ENCODE data around the gene CBX4.
A peak's percentile ranks its signal among the peaks of the same experiment; 100 is the strongest.

CBX4 gene

GRCh38 chr17:79797492-79798298, 41.5 kb downstream of the CBX4 start:
- peak overlapping the region; percentile 79 for H3K27ac ChIP-seq

GRCh38 chr17:79796763-79797491, 42.3 kb downstream of the CBX4 start, which contains the start of gene CBX8:
Gene CBX8 (minus strand): TSS chr17:79797077. CDS start chr17:79796998, 79 bp downstream.
- H3K27ac ChIP-seq = peak within 1 kb of the TSS; percentile 79

More at GRCh38 chr17:79797492-79798298, 41.5 kb downstream of the CBX4 start:
- TF ChIP-seq ZFX (IDR thresholded peaks at IDR 0.05; ENCODE audit: borderline replicate concordance) (no peak), CTCF (IDR thresholded peaks at IDR 0.05) (no peak)

GRCh38 chr17:79796444-79796762, 42.8 kb downstream of the CBX4 start:
- TF ChIP-seq ZFX (IDR thresholded peaks at IDR 0.05; ENCODE audit: borderline replicate concordance) (no peak), CTCF (IDR thresholded peaks at IDR 0.05) (no peak)
- peak overlapping the region; percentile 79 for H3K27ac ChIP-seq

More at GRCh38 chr17:79796763-79797491, 42.3 kb downstream of the CBX4 start, which contains the start of gene CBX8:
- TF ChIP-seq ZFX (IDR thresholded peaks at IDR 0.05; ENCODE audit: borderline replicate concordance) = no peak
- no peak for TF ChIP-seq CTCF (IDR thresholded peaks at IDR 0.05)

- TF ChIP-seq ZFX (IDR thresholded peaks at IDR 0.05; ENCODE audit: borderline replicate concordance) (no peak), CTCF (IDR thresholded peaks at IDR 0.05) (no peak)
- H3K27ac ChIP-seq = peak overlapping the region; percentile 79
Observed at GRCh38 chr17:79795795-79796443, 43.3 kb downstream of the CBX4 start.

GRCh38 chr17:79794659-79795511, 44.4 kb downstream of the CBX4 start:
- peak overlapping the region; percentile 68; the same call in 1 of the 2 replicates for H3K27ac ChIP-seq
- TF ChIP-seq ZFX (IDR thresholded peaks at IDR 0.05; ENCODE audit: borderline replicate concordance) (no peak), CTCF (IDR thresholded peaks at IDR 0.05) (no peak)

- H3K27ac ChIP-seq = peak overlapping the region; percentile 68
- no peak for TF ChIP-seq ZFX (IDR thresholded peaks at IDR 0.05; ENCODE audit: borderline replicate concordance)
- no peak for TF ChIP-seq CTCF (IDR thresholded peaks at IDR 0.05)
Observed at GRCh38 chr17:79793924-79794304, 45.3 kb downstream of the CBX4 start.

All from 22Rv1 (cell line).